Kidney capillary endothelial cell (primary cell): ENCODE results near the gene RTTN.
A peak's percentile ranks its signal among the peaks of the same experiment; 100 is the strongest.

Experiments used
- DNase-seq: peaks from one replicate; pipeline ENCODE4 v3.0.0-alpha.2; 2018; ENCODE audit warnings: low spot score

The RTTN gene

DNA sequence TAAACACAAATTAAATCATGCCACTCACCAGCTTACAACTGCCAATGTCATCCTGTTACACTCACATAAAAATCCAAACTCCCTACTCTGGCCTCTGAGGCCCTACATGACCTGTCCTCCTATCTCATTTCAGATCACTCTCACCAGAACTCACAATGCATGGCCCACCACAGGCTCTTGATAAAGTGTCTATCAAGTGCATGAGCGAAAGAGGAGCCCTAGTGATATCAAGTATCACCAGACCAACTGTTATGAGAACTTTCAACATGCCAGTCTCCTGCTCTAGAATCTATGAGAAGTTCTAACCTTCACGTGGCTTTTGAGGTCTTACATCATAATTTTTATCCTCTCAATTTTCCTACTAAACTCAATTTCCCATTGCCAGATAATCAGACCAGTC, 181.4 kb downstream of the RTTN start:
- no peak for DNase-seq

DNA sequence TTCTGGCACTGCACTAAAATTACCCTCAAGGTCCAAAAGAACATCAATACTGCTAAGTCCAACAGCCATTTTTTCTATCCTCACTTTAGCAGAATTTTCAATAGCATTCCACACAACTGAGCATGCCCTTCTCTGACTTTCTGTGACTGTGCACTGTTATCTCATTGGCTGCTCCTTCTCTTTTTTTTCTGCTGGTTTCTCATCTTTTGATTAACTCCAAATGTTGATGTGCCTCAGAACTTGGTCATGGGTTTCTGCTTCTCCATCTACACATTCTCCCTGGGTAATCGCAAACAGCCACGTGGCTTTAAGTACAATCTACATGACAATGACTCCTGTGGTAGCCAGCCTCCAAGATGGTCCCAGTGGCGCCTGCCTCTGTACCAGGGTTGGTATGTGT, 182.9 kb downstream of the RTTN start:
- DNase-seq = no peak

GRCh38 chr18:70021498-70021897, 184.0 kb downstream of the RTTN start:
- no peak for DNase-seq

- DNase-seq = no peak
Measured at GRCh38 chr18:70021043-70021442, 184.4 kb downstream of the RTTN start.

DNA sequence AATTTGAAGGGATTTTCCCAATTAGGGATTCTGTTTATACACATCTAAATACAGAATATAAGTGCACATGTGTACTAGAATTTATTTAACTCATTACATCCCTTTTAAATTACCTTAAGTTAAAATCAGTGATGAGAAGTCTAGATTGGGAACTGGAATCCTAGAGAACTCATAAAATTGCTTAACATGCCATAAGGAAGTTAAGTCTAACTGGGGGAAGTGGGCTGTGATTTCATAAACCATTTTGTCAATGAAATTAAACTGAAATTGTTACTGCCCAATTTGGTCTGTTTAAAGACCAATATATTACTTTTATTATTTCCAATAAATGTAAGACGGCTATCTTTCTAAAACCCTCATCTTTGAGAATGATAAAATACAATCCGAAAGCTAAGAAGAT, 185.5 kb downstream of the RTTN start:
- DNase-seq = no peak

GRCh38 chr18:70019136-70019535, 186.4 kb downstream of the RTTN start:
- DNase-seq = no peak

- DNase-seq = no peak
Measured at GRCh38 chr18:70015127-70015526, 190.4 kb downstream of the RTTN start.

- no peak for DNase-seq
Measured at GRCh38 chr18:70005580-70005979, 199.9 kb downstream of the RTTN start.

DNA sequence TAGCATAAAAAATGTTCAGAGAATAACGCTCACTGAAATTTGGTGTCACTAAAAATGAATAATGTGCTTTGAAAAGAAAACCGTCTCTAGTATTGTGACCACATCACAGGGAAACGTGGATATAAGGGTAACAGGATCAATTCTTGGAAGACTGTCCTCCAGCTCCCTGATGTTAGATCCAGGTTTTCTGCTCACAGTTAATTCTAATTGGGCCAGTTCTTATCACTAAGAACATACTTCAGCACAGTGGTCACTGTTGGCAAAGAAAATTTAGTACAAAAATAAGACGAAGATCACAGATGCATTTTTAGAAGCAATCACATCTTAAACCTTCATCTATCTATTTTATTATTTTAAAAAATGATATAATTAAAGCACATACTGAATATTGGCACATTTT, 200.8 kb downstream of the RTTN start:
- DNase-seq = no peak

GRCh38 chr18:69999656-70000055, 205.8 kb downstream of the RTTN start:
- DNase-seq = no peak

DNA sequence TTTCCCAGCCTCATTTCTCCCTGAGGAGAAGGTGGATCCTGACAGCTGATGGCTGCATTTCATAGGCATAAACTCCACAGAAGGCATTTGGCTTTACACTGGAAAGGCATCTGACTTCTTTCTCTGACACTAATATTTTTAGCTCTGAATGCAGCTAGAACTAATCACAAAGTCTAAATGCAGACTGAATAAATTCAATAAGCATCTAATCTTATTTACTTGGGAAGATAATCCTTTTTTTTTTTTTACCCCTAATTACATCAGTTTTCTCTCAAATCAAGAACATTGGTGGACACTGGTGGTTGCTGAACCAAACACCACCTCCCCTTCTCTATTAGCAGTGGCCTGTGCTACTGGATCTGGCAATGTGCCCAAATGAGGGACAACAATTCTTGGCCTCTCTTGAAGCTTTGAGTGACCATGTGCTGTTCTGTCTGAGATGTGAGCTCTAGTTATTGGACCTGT, 206.9 kb downstream of the RTTN start:
- DNase-seq = no peak

DNA sequence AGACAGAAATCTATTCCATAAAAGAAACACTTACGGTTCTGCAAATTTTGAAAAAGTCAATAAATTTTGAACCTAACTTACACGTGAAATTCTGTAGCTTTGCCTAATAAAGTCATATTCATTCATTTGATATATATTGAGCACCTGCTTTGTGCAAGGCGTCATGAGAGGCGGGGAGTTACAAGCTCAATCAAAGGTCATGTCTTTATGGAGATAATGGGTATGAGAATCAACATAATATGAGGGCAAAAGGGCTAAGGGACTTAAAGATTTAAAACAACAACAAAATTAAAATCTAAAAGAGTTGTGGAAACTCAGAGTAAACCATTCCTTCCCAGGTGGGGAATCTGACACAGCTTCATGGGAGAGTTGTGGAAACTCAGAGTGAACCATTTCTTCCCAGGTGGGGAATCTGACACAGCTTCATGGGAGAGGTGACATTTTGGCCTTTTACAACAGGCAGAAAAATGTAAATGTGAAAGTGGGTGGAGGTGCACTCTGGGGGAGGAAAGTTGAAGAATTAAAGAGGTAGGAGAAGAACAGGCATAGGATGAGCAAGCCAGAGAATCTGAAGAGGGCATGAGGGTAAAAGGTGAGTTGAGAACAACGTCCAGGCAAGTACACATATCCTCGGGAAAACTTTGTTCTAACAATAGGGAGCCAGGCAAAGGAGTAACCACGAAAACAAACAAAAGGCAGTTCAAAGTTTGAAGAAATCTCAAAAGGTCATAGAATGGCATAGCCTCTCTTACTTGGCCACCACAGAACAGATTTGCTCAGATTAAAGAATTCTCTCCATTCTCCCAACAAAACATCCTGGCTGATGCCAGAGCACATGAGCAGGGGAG, 208.3 kb downstream of the RTTN start:
- DNase-seq = no peak

- DNase-seq = no peak
Measured at GRCh38 chr18:69996417-69996816, 209.1 kb downstream of the RTTN start.

- DNase-seq = no peak
Measured at GRCh38 chr18:69995774-69996173, 209.7 kb downstream of the RTTN start.

- DNase-seq = peak; percentile 46
Measured at GRCh38 chr18:69992776-69993175, 212.7 kb downstream of the RTTN start.

- DNase-seq = no peak
Measured at GRCh38 chr18:69987870-69988269, 217.6 kb downstream of the RTTN start.

DNA sequence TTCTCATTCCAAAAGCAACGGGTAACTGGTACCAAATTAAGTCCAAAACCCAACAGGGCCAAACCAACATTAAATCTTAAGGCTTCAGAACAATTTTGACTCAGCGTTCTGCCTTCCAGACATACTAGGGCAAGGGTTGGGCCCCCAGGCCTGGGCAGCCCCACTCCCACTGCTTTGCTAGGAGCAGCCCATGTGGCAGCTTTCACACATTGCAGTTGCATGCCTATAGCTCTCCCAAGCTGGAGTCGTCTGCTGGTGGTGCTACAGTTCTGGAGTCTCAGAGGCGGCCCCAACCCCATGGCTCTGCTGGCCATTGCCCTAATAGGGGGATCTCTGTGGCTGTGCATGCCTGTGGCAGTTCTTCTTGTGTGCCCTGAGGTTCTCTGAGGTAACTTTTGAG, 220.2 kb downstream of the RTTN start:
- DNase-seq = no peak

DNA sequence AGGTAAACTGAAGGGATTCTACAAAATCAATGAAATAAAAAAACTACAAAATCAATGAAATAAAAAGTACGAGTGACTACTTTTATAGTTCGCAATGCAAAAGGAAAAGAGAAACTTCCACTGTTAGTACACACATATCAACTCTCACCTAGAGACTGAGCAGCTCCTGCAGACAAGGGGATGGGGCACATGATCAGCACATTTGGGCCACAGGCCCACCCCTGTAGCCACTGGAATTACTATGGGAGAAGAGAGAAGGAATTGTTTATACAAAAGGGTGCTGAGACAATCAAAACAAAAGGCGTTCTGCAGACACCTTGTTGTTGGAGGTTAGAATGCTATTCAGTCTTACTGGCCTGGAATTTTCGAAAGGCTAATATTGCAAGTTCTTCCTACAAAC, 223.1 kb downstream of the RTTN start:
- DNase-seq = no peak

- DNase-seq = no peak
Measured at GRCh38 chr18:69981948-69982347, 223.5 kb downstream of the RTTN start.

DNA sequence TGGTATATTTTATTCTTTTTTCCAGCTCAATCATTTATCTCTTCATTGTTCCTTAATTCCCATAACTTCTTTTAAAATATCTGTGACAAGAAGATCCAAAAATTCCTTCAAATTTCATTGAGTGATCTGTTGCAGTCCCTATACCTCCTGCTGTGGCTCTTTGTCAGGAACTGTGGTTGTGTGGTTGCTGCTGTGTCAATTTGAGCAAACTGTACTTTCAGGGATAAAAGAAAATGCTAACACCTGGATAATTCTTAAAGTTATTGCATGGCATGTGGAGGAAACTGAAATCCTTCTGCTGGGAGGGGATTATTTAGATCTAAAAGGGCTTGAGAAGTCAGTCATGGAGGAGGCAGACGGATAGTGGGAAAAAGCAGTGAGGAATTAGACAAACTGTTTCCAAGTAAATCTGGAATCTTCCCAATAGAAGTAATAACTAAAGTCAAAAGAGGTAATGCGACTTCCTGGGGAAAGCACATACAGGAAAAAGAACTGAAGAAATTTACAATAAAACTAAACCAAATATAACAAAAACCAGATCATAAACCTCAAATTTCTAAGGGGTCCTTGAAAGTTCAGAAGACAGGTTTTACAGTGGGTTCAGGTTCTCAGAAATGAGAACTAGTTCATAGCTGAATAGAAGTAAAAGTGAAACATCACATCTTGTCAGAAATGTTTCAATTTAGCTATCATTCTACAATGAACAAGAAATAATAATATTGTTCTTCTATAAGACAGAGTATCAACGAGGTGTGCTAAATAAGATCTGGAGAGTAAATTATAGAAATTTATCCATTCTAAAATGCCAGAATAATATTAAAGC, 224.3 kb downstream of the RTTN start:
- no peak for DNase-seq

DNA sequence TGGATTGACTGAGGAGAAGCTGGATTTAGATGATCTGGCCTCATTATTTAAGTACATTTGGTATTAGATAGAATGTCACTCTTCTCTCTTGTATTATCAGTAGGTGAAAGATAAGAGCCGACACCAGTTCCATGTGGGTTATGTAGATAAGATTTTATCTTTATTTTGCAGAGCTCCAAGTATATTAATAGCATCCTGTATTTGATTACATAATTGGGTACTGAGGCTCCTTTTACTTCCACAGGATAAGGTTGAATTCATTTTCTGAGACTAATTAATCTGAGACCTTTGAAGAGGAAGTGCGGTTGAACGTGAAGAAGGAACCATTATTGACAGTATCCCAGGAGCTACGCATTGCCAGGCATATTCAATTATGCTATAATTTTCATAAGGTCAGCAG, 225.0 kb downstream of the RTTN start:
- DNase-seq = no peak

GRCh38 chr18:69978732-69979715, 226.5 kb downstream of the RTTN start:
- DNase-seq = no peak
